ENCODE results near the gene CFAP43. TPM values are rescaled to one million over a fixed set of nuclear protein-coding genes. Genes with fewer than 3 reads are reported as not detected.

CFAP43 gene
- total and polyA plus RNA-seq, 12 donors: 0.28 to 4.2 (median 1.3) TPM

DNA sequence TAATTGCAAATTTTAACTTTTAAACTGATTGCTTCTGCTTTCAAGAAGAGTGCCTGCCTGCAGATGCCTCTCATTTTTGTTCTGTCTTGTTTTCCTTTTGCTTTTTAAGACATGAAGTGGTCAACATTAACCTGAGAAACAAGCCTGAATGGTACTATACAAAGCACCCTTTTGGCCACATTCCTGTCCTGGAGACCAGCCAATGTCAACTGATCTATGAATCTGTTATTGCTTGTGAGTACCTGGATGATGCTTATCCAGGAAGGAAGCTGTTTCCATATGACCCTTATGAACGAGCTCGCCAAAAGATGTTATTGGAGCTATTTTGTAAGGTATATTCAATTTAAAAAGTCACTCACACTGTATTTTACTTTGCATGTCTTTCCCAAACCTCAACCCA lies 45.6 kb upstream of the CFAP43 start:
- WGBS, 4 donors: 76 to 90% (median 85%) methylated on average over 2 of the region's 2 CpGs
- no peak overlapping the region for H3K4me3 ChIP-seq
- no peak overlapping the region for H3K27ac ChIP-seq
- no peak for DNase-seq
- no peaks in the 10 kb centered on the region for H3K4me1 ChIP-seq (replicated peaks in 1 of 2)
- intact Hi-C loops (cut with DNase I): no loop called here
- no peaks in the 10 kb centered on the region for H3K9me3 ChIP-seq (replicated peaks in 1 of 3)
- peaks cover 4% of the 10 kb centered on the region for H3K27me3 ChIP-seq
- H3K36me3 ChIP-seq (replicated peaks in 1 of 2): no peaks in the 10 kb centered on the region
- TF ChIP-seq POLR2A (IDR thresholded peaks at IDR 0.05): no peak
- TF ChIP-seq, protein P1, sequence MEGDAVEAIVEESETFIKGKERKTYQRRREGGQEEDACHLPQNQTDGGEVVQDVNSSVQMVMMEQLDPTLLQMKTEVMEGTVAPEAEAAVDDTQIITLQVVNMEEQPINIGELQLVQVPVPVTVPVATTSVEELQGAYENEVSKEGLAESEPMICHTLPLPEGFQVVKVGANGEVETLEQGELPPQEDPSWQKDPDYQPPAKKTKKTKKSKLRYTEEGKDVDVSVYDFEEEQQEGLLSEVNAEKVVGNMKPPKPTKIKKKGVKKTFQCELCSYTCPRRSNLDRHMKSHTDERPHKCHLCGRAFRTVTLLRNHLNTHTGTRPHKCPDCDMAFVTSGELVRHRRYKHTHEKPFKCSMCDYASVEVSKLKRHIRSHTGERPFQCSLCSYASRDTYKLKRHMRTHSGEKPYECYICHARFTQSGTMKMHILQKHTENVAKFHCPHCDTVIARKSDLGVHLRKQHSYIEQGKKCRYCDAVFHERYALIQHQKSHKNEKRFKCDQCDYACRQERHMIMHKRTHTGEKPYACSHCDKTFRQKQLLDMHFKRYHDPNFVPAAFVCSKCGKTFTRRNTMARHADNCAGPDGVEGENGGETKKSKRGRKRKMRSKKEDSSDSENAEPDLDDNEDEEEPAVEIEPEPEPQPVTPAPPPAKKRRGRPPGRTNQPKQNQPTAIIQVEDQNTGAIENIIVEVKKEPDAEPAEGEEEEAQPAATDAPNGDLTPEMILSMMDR (IDR thresholded peaks at IDR 0.05): no peak

DNA sequence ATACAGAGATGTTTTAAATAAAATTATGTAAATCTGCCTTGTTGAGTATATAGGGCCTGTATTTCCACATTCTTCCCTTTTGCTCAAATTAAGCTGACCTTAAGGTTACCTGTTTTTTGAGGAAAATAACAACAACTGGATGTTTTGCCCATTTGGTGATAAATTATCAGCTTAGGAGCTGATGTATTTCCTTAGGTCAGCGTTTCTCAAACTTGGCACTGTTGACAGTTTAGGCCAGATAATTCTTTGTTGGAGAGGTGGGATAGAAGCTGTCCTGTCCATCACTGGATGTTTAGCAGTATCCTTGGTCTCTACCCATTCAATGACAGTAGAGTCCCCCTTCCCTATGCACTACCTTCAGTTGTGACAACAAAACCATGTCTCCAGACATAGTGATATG lies 44.0 kb upstream of the CFAP43 start:
- TF ChIP-seq, protein P1 (IDR thresholded peaks at IDR 0.05): no peak
- TF ChIP-seq POLR2A (IDR thresholded peaks at IDR 0.05): no peak
- no peak overlapping the region for H3K4me3 ChIP-seq
- H3K27ac ChIP-seq: no peak overlapping the region
- no peak for DNase-seq
- H3K9me3 ChIP-seq (replicated peaks in 1 of 3): no peaks in the 10 kb centered on the region
- no peaks in the 10 kb centered on the region for H3K36me3 ChIP-seq (replicated peaks in 1 of 2)
- WGBS, 4 donors: 53 to 63% (median 61%) methylated on average over 1 of the region's 1 CpG
- H3K4me1 ChIP-seq (replicated peaks in 1 of 2): no peaks in the 10 kb centered on the region
- H3K27me3 ChIP-seq: peaks cover 4% of the 10 kb centered on the region
- intact Hi-C loops (cut with DNase I): no loop called here

DNA sequence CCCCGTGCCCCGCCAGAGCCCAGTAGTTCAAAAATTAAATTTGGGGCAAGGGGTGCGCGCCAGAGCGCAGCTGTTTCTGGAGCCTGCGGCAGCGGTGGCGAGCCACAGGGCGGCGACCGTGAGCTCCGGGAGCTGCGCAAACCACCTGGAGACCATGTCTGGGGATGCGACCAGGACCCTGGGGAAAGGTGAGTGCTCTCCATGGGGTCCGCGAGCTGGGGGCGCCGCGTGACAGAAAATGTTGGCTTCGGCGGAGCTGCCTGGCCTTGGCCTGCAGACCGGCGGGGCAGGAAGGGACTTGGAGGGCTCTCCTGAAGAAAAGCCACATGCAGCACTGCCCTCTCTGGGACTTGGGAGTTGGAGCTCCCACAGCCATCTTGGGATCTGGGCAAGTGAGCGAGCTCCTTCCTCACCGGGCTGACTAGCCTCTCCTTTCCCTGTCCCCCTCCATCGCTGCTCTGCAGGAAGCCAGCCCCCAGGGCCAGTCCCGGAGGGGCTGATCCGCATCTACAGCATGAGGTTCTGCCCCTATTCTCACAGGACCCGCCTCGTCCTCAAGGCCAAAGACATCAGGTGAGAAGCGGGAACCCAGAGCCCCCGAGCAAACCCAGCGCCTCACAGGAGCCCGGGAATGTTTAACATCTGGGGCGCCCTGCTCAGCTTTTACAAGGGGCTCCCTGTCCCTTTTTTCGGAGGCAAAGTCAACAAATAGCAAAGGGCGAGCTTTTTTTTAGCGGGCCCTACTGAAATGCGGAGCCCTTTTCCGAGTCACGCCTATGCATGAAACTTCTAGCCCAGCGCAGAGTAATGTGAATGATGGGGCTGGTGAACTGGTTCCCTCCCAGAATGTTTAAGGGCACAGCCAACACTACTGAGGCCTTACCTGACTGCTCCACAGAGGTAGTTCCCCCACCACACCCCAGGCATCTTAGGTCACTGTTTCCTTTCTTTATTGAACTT lies 42.9 kb upstream of the CFAP43 start:
- no peak for TF ChIP-seq POLR2A (IDR thresholded peaks at IDR 0.05)
- TF ChIP-seq, protein P1 (IDR thresholded peaks at IDR 0.05): peak; percentile 59 to 80 (median 76)
- H3K4me1 ChIP-seq (replicated peaks in 1 of 2): no peaks in the 10 kb centered on the region
- intact Hi-C loops (cut with DNase I): no loop called here
- peaks cover 4% of the 10 kb centered on the region for H3K27me3 ChIP-seq
- WGBS, 4 donors: 16 to 37% (median 21%) methylated on average over 21 to 42 of the region's 42 CpGs
- no peaks in the 10 kb centered on the region for H3K36me3 ChIP-seq (replicated peaks in 1 of 2)
- no peak overlapping the region for H3K27ac ChIP-seq
- H3K4me3 ChIP-seq: peak overlapping the region in 1 of 4 donors; percentile 34
- no peaks in the 10 kb centered on the region for H3K9me3 ChIP-seq (replicated peaks in 1 of 3)
- peak in 3 of 7 donors; percentile 39 to 45 (median 43) for DNase-seq

DNA sequence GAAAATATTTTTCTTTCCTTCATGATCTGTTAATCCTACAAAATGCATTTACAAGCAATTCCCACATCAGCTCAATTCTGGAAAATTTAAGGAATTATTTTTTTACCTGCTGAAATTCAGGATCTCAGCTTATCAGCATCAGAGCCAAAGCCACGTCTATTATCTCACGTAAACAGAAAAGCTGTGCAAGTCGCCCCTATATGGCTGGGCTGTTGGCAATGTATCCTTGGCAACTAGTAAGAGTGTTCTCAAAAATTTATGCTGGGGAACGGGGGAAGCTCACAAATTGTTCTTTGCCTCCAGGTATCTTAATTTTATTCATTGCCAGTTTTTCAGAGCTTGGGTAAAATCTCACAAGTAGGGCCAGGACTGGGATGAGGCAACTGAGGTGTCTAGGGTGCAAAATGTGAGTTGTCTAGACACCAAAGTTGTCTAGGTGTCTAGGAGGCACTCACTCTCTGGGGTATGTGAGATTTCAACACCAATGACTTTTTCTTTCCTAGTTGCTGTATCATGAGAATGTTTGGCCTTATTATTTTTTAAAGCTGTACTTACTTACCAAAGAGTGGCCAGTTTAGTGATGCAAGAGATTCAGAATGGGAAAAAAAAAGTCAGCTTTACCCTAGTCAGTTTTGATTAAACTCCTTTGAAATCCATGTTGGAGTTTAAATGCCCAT lies 41.9 kb upstream of the CFAP43 start:
- intact Hi-C loops (cut with DNase I): no loop called here
- no peaks in the 10 kb centered on the region for H3K9me3 ChIP-seq (replicated peaks in 1 of 3)
- H3K36me3 ChIP-seq (replicated peaks in 1 of 2): no peaks in the 10 kb centered on the region
- H3K27me3 ChIP-seq: peaks cover 4% of the 10 kb centered on the region
- no peak overlapping the region for H3K27ac ChIP-seq
- TF ChIP-seq, protein P1 (IDR thresholded peaks at IDR 0.05): no peak
- TF ChIP-seq POLR2A (IDR thresholded peaks at IDR 0.05): no peak
- H3K4me1 ChIP-seq (replicated peaks in 1 of 2): peaks cover 5% of the 10 kb centered on the region in 2 donors
- 71 to 82% (median 75%) methylated on average over 4 of the region's 4 CpGs for WGBS, 4 donors
- H3K4me3 ChIP-seq: no peak overlapping the region
- DNase-seq: no peak

Data from adrenal gland (tissue), 12 donors.